GM21723 (cell line): Measurements from ENCODE around the gene AGRP.
"Not testable (repeated sequence)": the region's sequence is repeated elsewhere in the genome, so short reads cannot be mapped to it uniquely, and the experiment has no call there.

ENCODE experiments used
- ATAC-seq: cut with Tn5 transposase; IDR thresholded peaks from one replicate; pipeline ENCODE4 v1.9.1; 2021; ENCODE audit warnings: mild to moderate bottlenecking, moderate library complexity; ENCODE audit not compliant: unreplicated experiment

AGRP gene

GRCh38 chr16:67483150-67483549, at the start of gene AGRP:
TSS of gene AGRP (minus strand) at chr16:67483547. CDS start at chr16:67483398, 149 bp downstream.
- ATAC-seq: no peak

GRCh38 chr16:67531247-67531646, 47.9 kb upstream of the AGRP start:
- ATAC-seq: no peak

- ATAC-seq: peak; percentile 47
These were observed 46.9 kb upstream of the AGRP start for GRCh38 chr16:67530013-67530939.

GRCh38 chr16:67529582-67530012, 46.2 kb upstream of the AGRP start:
- no peak for ATAC-seq

- peak; percentile 18 for ATAC-seq
These were observed 45.7 kb upstream of the AGRP start for GRCh38 chr16:67528870-67529581.

- ATAC-seq: peak; percentile 35
These were observed 45.0 kb upstream of the AGRP start, which contains the start of gene RIPOR1 for GRCh38 chr16:67528222-67528869. TSS of gene RIPOR1 (plus strand) at chr16:67528829. CDS start at chr16:67538447, 9,618 bp downstream.

GRCh38 chr16:67526149-67526791, 42.9 kb upstream of the AGRP start:
- no peak for ATAC-seq

GRCh38 chr16:67525176-67525860, 42.0 kb upstream of the AGRP start:
- ATAC-seq: no peak

- peak; percentile 59 for ATAC-seq
These were observed 37.9 kb upstream of the AGRP start for GRCh38 chr16:67521095-67521804.

GRCh38 chr16:67519242-67519641, 35.9 kb upstream of the AGRP start:
- ATAC-seq: no peak

GRCh38 chr16:67518676-67519075, 35.3 kb upstream of the AGRP start:
- ATAC-seq: no peak

GRCh38 chr16:67517661-67518423, 34.5 kb upstream of the AGRP start:
- peak; percentile 50 for ATAC-seq

GRCh38 chr16:67517155-67517445, 33.8 kb upstream of the AGRP start:
- ATAC-seq: no peak

GRCh38 chr16:67516296-67517154, 33.2 kb upstream of the AGRP start:
- no peak for ATAC-seq

GRCh38 chr16:67514382-67514828, 31.1 kb upstream of the AGRP start:
- peak; percentile 37 for ATAC-seq

GRCh38 chr16:67513892-67514291, 30.5 kb upstream of the AGRP start:
- not testable (repeated sequence) for ATAC-seq

GRCh38 chr16:67509016-67509415, 25.7 kb upstream of the AGRP start:
- no peak for ATAC-seq

- ATAC-seq: no peak
These were observed 23.1 kb upstream of the AGRP start for GRCh38 chr16:67506468-67506867.
